ENCODE measurements around the gene CMTM8.

GRCh38 chr3:32373276-32373675 is 134.8 kb downstream of the CMTM8 start:
- TF ChIP-seq CTCF (conservative IDR thresholded peaks at IDR 0.05; ENCODE audit: low read depth in 2 of 2): no peak
- no peak for TF ChIP-seq CREB1 (CRISPR knock-in tag; IDR thresholded peaks at IDR 0.05; ENCODE audit: low read depth)
- no peak for TF ChIP-seq EZH2 (IDR thresholded peaks at IDR 0.05; ENCODE audit: low read depth, unreplicated experiment)
- no peak for TF ChIP-seq ZNF331 (CRISPR knock-in tag; IDR thresholded peaks at IDR 0.05; ENCODE audit: low read depth)
